HG02885 (cell line): ENCODE measurements around the gene MYO15A.
"Not testable (repeated sequence)": the region's sequence is repeated elsewhere in the genome, so short reads cannot be mapped to it uniquely, and the experiment has no call there.

Source experiments
- ATAC-seq: cut with Tn5 transposase; IDR thresholded peaks from one replicate; pipeline ENCODE4 v1.9.1; 2021; ENCODE audit warnings: mild to moderate bottlenecking; ENCODE audit not compliant: unreplicated experiment, poor library complexity

Gene MYO15A

DNA sequence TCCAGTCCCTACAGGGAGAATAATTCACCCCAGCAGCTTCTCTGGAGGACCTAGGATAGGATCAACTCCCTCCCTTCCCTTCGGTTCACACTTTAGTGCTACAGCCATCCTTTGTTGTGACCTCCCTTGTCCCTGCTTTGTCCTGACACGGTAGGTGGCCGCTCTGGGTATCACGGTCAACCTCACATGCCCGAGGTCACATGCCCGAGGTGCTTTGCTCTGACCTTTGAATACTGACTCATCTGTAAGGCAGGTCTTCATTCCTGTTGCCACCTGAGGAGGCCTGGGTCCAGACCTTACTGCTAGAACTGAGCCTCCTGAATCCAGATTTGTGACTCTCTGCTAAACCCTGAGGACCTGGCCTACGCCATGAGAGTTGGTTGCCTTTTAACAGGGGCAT, 94.8 kb downstream of the MYO15A start:
- no peak for ATAC-seq

DNA sequence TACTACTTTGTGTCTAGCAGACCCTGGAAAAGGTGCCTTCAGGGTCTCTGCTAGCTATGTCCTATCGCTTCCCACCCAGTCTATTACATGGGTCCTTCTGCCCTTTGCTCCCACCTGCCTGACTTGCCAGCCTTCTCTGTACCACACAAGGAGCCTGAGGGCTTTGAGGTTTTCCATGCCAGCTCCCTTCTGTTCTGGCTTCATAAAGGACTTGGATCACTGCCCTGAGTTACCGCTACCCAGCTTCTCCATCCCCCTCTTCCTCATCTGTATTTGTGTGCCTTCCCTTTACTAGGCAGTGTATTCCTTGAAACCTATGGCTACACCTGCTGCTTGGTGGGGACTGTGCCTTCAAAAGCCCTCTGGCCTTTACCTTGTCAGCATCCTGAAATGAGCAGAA, 97.3 kb downstream of the MYO15A start:
- no peak for ATAC-seq

DNA sequence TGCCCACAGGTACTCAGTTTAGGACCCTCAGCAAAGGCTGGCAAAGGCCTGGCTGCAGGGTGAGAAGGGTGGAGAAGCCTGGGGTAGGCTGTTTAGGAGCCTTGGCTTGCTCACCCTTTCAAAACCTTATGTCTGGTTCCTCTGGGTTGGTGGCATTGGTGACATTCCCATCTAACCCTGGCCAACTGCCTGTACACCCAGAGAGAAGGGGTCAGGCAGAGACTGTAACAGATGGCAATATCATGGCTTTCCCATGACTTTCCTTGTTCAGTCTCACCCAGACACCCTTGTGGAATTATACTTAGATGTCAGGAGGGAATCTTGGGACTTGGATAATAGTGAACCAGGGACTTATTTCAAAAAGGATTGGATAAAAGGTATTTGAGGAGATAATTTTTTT, 98.4 kb downstream of the MYO15A start:
- ATAC-seq = no peak

DNA sequence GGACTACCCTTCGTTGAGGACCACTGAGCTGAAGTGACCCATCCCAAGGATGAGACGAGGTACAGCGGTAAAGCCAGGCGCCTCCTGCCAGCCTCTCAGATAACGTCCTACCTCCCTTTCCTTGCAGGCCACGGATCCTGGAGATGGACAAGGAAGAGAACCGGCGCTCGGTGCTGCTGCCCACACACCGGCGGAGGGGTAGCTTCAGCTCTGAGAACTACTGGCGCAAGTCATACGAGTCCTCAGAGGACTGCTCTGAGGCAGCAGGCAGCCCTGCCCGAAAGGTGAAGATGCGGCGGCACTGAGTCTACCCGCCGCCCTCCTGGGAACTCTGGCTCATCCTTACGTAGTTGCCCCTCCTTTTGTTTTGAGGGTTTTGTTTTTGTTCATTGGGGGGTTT, 99.5 kb downstream of the MYO15A start:
- no peak for ATAC-seq

DNA sequence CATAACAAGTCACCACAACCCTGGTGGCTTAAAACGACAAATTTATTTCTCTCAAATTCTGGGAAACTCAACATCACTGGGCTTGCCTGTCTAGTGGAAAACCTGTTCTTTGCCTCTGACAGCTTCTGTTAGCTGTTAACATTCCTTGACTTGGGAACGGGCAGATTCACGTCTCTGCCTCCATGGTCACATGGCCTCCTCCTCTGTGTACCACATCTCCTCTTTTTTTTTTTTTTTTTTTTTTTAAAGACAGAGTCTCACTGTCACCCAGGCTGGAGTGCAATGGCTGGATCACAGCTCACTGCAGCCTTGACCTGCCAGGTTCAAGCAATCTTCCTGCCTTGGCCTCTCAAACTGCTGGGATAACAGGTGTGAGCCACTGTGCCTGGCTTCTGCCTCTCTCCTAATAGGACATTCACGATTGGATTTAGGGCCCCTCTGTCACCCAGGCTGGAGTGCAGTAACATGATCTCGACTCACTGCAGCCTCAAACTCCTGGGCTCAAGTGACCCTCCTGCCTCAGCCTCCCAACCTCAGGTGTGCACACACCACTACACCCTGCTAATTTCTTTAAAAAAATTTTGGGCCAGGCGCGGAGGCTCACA, 105.2 kb downstream of the MYO15A start:
- no peak for ATAC-seq

DNA sequence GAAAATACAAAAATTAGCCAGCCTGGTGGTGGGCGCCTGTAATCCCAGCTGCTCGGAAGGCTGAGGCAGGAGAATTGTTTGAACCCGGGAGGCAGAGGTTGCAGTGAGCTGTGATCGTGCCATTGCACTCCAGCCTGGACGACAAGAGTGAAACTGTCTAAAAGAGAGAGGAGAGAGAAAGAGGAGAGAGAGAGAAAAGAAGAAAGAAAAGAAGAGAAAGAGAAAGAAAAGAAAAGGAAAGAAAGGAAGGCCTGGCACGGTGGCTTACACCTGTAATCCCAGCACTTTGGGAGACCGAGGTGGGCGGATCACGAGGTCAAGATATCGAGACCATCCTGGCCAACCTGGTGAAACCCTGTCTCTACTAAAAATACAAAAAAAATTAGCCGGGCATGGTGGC, 108.3 kb downstream of the MYO15A start:
- not testable (repeated sequence) for ATAC-seq

DNA sequence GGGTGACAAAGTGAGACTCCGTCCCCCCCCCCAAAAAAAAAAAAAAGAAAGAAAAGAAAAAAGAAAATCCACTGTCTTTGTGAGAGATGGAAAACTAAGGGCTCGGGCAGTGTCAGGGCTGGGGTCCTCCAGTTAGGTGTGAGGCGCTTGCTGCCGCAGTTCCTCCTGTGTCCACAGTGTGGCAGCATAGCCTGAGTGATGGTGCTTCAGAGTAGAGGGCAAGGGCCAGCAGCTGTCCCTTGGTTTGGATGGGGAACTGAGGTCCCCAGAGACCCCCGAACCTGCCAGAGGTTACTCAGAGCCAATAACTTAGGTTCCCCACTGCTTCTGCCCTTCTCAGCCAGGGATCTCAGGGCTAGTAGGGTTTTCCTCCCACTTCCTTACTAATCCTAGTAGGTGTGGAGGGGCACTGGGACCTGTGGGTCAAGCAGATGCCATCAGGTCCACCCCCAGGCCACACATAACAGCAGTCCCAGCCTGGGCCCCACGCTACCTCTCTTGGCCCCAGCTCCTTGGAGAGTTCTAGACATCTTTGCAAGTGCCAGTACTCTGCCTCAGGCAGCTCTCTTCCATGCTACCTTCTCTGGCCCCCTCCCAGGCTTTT, 109.0 kb downstream of the MYO15A start:
- ATAC-seq = no peak

DNA sequence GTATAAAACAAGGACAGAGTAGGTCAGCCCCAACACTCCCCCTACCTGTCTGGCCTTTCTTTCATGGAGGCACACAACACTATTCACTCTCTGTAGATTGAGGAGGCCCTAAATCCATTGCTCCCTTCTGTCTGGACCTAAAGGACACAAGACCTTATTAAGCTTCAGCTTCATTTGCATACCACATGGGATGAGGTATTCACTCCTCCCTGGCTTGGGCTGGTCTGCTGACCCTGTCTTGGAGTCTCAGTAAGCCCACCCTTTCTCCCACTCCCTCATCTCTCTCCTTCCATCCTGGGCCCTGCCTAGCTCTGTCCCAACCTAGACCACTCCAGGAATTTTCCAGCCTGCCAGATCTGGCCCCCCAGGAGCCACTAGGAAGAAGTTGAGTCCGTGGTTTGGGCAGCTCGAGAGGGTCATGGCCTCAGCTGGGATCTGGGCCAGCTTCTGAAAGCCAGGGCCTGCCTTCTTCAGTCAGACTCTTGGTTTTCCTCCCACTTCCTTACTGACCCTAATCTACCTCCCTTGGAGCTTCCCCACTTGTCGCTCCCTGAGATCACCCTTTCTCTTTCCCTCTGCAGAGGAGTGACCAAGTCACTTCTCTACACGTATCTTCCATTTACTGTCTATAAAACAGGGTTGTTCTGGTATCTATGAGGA, 110.3 kb downstream of the MYO15A start:
- no peak for ATAC-seq

DNA sequence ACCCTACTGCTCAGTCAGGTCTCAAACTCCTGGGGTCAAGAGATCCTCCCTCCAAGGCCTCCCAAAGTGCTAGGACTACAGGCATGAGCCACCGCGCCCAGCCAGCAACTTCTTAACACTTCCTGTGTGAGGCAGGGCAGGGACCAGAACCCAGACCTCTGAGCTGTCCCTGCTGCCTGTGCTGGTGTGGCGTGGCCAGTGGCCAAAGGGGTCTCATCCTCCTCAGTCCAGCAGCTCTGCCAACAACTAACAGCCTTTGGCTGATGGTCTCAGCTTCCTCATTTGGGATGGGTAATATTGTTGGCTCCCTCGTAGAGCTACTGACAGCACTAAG, 115.5 kb downstream of the MYO15A start:
- no peak for ATAC-seq

DNA sequence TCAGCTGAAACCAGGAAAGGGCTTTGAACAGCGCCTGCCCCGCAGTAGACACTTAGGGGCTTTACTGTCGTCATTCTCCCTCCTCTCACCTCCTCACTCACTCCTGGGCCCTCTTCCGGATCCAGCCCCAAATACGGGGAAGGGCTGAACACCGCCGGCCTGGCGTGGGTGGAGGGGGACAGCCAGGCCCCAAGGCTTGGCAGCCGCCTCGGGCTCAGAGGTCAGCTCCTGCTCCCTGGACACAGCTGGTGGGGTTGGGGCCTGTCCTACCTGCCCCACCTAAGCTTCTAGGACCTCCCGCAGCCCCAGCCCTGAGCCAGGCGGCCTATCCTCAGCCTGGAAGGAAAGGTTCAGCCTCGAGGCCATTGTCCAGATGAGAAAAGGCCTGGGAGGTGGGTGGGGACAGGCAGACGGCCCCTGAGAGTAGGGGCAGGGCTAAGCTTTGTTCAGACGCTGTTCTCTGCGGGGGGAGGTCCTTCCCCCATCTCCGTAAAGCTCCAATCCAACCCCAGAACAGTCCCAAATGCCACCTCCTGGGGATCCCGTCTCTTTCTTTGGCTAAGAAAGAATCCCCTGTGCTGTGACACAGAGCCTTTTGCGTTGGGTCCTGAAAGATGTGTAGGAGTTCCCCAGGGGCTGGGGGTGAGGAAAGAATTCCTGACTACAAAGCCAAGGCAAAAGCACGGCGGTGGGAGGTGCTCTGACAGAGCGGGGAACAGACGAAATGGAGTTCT, 116.0 kb downstream of the MYO15A start:
- ATAC-seq = no peak

DNA sequence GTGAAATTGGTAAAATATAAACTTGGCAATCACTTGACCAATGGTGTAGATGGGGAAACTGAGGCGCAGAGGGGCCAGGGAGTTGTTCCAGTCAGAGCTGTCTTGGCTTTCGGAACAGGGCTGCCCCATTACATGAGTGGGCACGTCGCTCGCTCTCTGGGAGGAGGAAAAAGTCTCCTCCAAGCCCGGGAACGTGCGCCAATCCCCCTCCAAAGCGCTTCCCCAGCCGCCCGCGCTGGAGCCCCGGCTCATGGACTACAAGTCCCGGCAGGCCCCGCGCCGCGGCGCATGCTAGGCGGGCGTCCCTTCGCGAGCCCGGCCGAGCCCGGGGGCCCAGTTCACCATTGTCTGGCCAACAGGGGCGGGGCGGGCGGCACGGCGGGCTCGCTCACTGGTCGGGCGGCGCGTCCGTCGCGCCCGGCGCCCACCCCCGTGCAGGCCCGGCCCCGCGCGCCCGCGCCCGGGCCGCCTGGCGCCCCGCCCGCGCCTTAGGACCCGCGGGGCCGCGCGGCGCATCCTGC, 116.6 kb downstream of the MYO15A start, which contains the start of gene LLGL1:
Gene LLGL1 (plus strand): TSS at position 515 of the 521 bp plus-strand sequence. CDS start 48 bp downstream, outside the sequence.
- peak; percentile 91 for ATAC-seq

DNA sequence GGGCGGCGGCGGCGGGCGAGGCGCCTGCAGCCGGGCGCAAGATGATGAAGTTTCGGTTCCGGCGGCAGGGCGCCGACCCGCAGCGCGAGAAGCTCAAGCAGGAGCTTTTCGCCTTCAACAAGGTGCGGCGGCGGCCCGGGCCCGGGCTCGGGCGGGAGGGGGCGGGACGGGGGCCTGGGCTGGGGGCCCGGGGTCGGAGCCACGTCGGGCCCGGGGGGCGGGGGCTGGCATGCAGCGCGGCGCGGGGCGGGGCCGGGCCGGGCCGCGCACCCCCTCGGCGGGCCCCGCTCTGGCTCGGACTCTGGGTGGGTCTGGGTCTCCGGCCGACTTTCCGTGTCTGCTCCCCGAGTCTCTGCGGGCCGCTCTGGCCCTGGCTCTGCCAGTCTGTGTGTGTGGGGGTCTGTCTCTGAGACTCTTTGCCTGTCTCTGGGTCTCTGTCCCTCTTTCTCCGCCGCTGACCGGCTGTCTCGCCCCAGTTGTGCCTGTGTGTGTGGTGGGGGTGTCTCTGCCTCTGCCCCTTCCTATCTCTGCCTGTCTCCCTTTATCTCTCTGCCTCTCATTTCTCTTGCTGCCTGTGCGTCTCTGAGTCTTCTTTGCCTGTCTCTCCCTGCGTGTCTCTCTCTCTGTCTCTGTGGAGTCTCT, 117.2 kb downstream of the MYO15A start:
- ATAC-seq = peak; percentile 24

DNA sequence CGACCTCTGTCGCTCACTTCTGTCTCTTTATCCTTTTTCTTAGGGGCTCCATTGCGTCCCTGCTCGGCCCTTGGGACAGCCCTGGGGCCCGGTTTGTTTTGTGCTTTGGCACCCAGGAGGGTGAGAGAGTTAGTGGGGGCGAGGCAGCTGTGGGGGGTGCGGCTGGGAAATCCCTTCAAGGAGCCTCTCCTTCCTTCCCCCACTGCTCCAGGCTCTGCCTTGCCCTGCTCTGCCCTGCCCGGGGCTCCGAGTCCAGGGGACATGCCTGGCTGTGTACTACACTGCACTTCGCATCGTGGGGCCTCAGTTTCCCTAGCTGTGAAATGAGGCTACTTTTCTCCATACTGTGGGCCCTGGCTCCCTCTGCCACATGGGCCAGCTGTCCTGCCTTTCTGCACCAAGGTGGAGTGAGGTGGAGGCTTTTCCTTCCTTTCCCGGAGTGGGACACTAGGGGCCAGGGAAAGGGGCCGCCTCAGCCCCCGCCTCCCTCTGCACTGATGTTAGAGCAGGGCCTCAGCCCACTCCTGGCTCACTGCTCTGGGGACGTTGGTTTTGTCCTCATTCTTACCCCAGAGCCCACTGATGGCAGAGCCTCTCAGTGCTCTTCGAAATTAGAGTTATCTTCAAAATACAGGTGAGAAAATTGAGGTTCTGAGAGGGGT, 117.9 kb downstream of the MYO15A start:
- ATAC-seq = no peak

DNA sequence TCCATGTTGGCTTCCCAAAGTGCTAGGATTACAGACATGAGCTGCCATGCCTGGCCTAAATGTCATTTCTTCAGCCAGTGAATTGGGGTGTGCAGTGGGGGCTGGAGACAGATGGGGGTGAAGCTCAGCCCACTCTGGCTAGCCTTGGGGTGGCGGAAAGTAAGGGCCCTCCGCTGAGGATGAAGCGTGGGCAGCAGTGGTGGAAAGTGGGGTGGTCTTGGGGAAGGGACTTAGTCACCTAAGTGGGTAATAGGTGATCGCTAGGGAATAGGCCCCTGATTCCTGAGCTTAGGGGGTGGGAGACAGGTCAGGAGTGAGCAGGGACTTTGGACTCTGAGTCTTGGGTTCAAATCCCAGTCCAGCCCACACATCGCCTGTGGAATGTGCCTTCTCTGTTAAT, 119.1 kb downstream of the MYO15A start:
- ATAC-seq = no peak

DNA sequence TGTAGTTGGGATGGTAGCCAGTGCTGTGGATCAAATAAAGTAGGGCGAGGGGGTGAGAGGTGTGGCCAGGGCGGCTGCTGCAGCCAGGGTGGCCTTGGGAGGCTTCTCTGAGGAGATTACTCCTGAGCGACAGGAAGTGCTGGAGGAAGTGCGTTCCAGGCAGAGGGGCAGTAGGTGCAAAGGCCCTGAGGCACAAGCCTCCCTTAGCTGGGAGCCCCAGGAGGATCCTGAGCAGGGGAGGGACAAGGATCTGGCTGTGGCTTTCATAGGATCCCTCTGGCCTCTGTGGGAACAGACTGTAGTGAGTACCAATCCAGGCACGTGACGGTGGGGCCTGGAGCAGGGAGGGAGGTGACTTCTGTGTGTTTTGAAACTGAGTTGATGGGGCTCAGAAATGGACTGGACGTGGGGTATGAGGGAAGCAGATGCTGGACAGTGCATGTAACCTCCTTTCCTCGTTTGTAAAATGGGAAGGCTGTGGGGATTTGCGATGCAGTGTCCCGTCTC, 119.7 kb downstream of the MYO15A start:
- ATAC-seq = no peak

DNA sequence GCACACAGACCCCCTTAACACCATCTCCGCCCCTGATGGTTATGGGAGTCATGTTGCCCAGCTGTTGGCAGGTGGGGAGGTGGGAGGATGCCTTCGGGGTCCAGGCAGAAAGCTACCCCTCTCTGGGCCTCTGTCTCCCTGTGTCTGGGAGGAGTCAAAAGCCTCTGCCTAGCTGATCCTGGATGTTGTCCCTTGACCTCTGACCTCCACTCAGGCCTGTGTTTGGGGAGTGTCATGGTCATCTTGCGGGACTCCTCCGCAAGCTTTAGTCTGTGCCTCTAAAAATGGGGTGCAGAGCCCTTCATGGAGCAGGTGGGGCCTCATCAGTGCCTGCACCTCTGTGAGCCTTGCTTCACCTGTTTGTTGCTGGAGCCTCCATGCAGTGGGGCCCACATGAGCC, 120.7 kb downstream of the MYO15A start:
- no peak for ATAC-seq
